Measurements from ENCODE around the gene HFM1. TPM values are rescaled to one million over a fixed set of nuclear protein-coding genes. Genes with fewer than 3 reads are reported as not detected.
A peak's percentile ranks its signal among the peaks of the same experiment; 100 is the strongest.

The HFM1 gene
- total RNA-seq, 6 experiments from 2014 or later = not detected

DNA sequence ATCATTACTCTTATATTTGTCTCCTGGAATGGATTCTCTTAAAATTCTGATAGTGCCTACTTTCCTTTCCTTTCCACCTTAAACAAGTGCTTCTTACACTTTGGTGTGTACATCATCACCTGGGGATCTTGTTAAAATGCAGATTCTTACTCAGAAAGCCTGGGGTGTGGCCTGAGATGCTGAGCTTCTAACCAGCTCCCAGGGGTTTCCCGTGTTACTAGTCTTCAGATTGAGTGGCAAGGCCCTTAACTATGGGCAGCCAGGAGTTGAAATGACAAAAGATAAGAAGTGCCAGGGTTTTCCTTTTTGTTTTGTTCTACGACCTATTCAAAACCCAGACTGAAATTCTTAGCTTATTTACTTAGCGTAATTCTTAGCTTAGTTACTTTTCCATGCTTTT lies 159.2 kb downstream of the HFM1 start:
- Mint-ChIP-seq H3K27me3 (ENCODE audit: insufficient read depth) (no peaks in the 10 kb centered on the region), H3K36me3 (ENCODE audit: low read depth) (no peaks in the 10 kb centered on the region), H3K27ac (no peak overlapping the region), H3K9me3 (no peaks in the 10 kb centered on the region), H3K4me1 (ENCODE audit: low read depth) (no peaks in the 10 kb centered on the region), H3K4me3 (no peak overlapping the region)
- DNase-seq = no peak
- TF ChIP-seq, protein P1, sequence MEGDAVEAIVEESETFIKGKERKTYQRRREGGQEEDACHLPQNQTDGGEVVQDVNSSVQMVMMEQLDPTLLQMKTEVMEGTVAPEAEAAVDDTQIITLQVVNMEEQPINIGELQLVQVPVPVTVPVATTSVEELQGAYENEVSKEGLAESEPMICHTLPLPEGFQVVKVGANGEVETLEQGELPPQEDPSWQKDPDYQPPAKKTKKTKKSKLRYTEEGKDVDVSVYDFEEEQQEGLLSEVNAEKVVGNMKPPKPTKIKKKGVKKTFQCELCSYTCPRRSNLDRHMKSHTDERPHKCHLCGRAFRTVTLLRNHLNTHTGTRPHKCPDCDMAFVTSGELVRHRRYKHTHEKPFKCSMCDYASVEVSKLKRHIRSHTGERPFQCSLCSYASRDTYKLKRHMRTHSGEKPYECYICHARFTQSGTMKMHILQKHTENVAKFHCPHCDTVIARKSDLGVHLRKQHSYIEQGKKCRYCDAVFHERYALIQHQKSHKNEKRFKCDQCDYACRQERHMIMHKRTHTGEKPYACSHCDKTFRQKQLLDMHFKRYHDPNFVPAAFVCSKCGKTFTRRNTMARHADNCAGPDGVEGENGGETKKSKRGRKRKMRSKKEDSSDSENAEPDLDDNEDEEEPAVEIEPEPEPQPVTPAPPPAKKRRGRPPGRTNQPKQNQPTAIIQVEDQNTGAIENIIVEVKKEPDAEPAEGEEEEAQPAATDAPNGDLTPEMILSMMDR (IDR thresholded peaks at IDR 0.05) = no peak

DNA sequence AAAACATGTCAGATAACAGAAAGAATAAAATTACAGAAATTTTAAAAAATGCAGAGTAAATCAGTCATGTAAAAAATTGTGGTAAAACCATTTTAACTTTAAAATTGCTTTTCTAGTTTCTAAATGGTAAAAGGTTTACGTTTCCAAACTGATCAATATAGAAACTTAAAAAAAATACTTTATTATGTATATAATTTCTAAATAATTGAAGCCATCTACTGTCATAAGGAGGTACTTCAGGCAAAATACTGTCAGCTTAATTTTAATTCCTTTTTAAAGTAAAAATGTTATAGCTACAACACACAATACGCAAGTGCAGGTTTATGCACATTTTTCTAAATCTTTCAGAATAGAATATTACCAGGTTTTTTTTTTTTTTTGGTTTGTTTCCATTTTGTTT lies 159.9 kb downstream of the HFM1 start:
- no peak overlapping the region for H3K4me3 Mint-ChIP-seq
- H3K27me3 Mint-ChIP-seq (ENCODE audit: insufficient read depth) = no peaks in the 10 kb centered on the region
- TF ChIP-seq, protein P1 (IDR thresholded peaks at IDR 0.05) = peak; percentile 51
- no peak overlapping the region for H3K27ac Mint-ChIP-seq
- H3K36me3 Mint-ChIP-seq (ENCODE audit: low read depth) = no peaks in the 10 kb centered on the region
- H3K9me3 Mint-ChIP-seq = no peaks in the 10 kb centered on the region
- no peaks in the 10 kb centered on the region for H3K4me1 Mint-ChIP-seq (ENCODE audit: low read depth)
- DNase-seq = no peak

- Mint-ChIP-seq H3K9me3 (no peaks in the 10 kb centered on the region), H3K27ac (no peak overlapping the region), H3K4me1 (ENCODE audit: low read depth) (no peaks in the 10 kb centered on the region), H3K36me3 (ENCODE audit: low read depth) (no peaks in the 10 kb centered on the region), H3K27me3 (ENCODE audit: insufficient read depth) (no peaks in the 10 kb centered on the region), H3K4me3 (no peak overlapping the region)
- DNase-seq = no peak
- TF ChIP-seq, protein P1 (IDR thresholded peaks at IDR 0.05) = no peak
Measured at GRCh38 chr1:91243171-91243570, 161.5 kb downstream of the HFM1 start.

GRCh38 chr1:91234181-91234580 lies 170.5 kb downstream of the HFM1 start:
- Mint-ChIP-seq H3K4me1 (ENCODE audit: low read depth) (no peaks in the 10 kb centered on the region), H3K4me3 (no peak overlapping the region), H3K27me3 (ENCODE audit: insufficient read depth) (no peaks in the 10 kb centered on the region; the same call in none of the 2 replicates), H3K9me3 (peaks cover 12% of the 10 kb centered on the region), H3K36me3 (ENCODE audit: low read depth) (no peaks in the 10 kb centered on the region), H3K27ac (no peak overlapping the region)
- no peak for DNase-seq
- TF ChIP-seq, protein P1 (IDR thresholded peaks at IDR 0.05) = no peak

DNA sequence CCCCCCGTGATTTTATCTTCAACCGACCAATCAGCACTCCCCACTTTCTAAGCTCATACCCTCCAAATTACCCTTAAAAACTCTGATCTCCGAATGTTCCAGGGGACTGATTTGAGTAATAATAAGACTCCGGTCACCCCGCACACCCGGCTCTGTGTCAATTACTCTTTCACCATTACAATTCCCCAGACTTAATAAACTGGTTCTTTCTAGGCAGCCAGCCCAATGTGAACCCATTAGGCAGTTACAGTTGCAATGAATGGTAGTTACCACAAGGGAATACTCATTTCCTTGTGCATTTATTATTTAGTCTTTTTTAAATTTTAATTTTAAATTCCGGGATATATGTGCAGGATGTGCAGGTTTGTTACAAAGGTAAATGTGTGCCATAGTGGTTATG lies 177.9 kb downstream of the HFM1 start:
- H3K27ac Mint-ChIP-seq = no peak overlapping the region
- peaks cover 4% of the 10 kb centered on the region for H3K9me3 Mint-ChIP-seq

More for the DNA sequence above, 177.9 kb downstream of the HFM1 start:
- Mint-ChIP-seq H3K27me3 (ENCODE audit: insufficient read depth) (no peaks in the 10 kb centered on the region; the same call in 1 of the 2 replicates), H3K36me3 (ENCODE audit: low read depth) (no peaks in the 10 kb centered on the region), H3K4me3 (no peak overlapping the region), H3K4me1 (ENCODE audit: low read depth) (peaks cover 6% of the 10 kb centered on the region; the same call in 1 of the 2 replicates)
- TF ChIP-seq, protein P1 (IDR thresholded peaks at IDR 0.05) = no peak
- no peak for DNase-seq
